Kidney glomerular epithelial cell (primary cell): ENCODE results near the gene COL4A3.
A peak's percentile ranks its signal among the peaks of the same experiment; 100 is the strongest.

Experiments used
- DNase-seq: peaks from one replicate; lab custom pipeline; 2025; lab: John Stamatoyannopoulos, UW

The COL4A3 gene

GRCh38 chr2:227292314-227292713 is 127.9 kb downstream of the COL4A3 start:
- no peak for DNase-seq

GRCh38 chr2:227293531-227293930 is 129.1 kb downstream of the COL4A3 start:
- DNase-seq = no peak

- DNase-seq = no peak
Observed at GRCh38 chr2:227295806-227296205, 131.4 kb downstream of the COL4A3 start.

GRCh38 chr2:227296671-227297405 is 132.4 kb downstream of the COL4A3 start:
- DNase-seq = peak; percentile 16

- no peak for DNase-seq
Observed at GRCh38 chr2:227301523-227301922, 137.1 kb downstream of the COL4A3 start.

DNA sequence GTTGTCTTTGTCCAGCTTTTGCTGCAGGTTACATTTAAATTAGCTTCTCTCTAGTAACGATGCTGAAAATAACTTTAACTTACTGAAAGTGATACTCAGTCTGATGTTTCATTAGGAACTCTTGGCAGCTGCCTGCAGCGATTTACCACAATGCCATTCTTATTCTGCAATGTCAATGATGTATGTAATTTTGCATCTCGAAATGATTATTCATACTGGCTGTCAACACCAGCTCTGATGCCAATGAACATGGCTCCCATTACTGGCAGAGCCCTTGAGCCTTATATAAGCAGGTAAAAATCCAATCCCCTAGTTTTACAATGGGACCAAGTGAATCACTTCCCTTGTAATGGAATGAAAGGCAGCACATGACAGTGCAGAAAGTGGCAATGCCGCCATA is 144.4 kb downstream of the COL4A3 start:
- no peak for DNase-seq

DNA sequence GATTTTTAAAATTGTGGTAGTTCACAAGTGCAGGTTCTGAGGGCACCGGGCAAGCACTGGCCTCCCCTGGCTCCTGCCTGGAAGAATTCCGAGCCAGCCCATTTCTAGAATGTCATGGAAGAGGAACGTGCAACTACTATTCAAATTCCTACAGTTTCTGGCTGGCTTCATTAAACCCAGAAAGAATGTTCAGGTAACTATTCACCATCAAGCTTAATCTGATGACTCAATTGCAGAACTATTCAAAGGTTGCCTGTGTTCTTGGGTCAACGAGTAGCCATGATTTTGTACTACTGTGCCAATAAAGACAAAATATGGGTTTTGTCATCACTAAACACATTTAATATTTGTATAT is 146.3 kb downstream of the COL4A3 start:
- DNase-seq = peak; percentile 94

- DNase-seq = no peak
Observed at GRCh38 chr2:227311861-227312506, 147.6 kb downstream of the COL4A3 start.

DNA sequence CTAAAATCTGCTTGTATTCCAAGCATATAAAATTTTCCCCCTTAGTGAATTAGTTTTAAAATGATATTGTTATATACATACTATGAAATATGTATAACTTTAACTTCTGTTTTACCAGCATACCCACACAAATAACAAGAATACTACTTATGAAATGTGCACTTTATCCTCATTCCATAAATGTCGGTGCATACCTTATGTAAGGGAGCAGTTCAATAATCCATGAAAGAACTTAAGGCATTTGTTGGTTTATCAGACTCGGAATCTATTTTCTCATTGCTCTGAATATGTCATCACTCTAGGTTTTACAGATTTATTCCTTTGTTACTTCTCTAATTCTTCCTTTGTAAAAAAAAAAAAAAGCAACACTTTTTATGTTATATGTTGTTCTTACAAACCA is 148.2 kb downstream of the COL4A3 start:
- DNase-seq = no peak

DNA sequence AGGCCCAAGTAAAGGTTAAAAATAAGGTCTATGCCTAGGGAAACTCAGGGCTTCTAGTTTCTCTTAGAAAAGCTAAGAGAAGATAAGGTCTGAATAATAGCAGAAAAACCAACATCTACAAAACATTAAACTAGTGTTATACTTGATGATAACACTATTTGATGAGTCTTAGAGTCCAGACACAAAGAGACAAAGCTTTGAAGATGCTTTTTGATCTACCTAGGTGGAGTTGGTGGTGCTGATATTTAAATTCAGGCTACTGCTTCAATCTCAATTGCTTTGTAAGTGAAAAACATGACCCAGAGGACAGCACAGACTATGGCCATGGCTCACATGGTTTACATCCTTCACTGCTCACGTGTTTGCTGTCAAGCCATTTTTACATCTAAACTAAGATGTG is 148.9 kb downstream of the COL4A3 start:
- DNase-seq = no peak

GRCh38 chr2:227317834-227318233 is 153.4 kb downstream of the COL4A3 start:
- no peak for DNase-seq

DNA sequence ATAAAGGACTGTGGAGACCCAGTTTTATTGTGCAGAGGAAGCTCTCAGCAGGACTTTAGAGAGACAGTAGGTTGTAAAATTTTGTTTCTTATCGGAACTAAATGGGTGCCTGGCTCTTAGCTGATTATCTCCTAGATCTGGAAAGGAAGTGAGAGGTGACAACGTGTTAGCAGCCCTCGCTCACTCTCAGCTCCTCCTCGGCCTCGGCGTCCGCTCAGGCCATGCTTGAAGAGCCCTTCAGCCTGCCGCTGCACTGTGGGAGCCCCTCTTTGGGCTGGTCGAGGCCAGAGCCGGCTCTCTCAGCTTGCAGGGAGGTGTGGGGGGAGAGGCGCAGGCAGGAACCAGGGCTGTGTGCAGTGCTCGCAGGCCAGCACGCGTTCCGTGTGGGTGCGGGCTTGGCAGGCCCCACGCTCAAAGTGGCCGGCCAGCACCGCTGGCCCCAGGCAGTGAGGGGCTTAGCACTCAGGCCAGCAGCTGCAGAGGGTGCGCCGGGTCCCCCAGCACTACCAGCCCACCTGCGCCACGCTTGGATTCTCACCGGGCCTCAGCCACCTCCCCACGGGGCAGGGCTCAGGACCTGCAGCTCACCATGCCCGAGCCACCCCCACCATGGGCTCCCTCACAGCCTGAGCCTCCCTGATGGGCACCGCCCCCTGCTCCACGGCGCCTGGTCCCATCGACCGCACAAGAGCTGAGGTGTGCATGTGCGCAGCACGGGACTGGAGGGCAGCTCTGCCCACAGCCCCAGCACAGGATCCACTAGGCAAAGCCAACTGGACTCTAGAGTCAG is 156.1 kb downstream of the COL4A3 start:
- DNase-seq = no peak

GRCh38 chr2:227322530-227323205 is 158.2 kb downstream of the COL4A3 start:
- no peak for DNase-seq

DNA sequence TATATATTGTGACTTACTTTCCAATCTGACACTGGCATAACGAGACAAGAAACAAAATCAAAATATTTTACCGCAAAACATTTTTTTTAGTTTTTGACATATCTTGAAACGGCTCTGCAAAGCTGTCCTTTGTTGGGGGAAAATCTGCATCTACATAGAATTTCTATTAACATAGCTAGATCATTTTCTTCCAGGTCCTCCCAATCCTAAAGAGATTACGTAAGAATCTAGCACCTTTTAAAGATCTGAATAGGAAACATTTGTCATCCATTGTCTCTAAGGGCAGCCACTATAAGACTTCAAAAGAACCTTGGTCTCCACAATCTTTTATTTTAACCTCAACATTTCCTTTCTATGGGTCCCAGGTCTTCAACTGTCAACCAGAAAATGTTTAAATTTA is 159.4 kb downstream of the COL4A3 start:
- DNase-seq = no peak

DNA sequence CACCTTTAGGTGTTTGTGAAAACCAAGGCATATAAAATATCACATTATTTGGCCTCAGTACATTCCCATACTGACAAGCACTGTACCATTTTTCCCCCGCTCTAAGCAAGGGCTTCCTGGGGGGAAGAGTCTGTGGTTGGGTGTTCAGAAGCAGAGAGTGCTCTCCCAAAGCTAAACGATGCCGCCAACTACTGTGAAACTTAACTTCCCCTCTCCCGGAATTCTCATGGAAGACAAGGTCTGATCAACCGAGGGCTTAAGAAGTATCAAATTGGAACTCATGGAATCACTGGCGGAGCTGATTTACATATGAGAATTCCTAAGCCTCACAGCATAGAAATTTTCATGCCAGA is 160.2 kb downstream of the COL4A3 start:
- DNase-seq = no peak

DNA sequence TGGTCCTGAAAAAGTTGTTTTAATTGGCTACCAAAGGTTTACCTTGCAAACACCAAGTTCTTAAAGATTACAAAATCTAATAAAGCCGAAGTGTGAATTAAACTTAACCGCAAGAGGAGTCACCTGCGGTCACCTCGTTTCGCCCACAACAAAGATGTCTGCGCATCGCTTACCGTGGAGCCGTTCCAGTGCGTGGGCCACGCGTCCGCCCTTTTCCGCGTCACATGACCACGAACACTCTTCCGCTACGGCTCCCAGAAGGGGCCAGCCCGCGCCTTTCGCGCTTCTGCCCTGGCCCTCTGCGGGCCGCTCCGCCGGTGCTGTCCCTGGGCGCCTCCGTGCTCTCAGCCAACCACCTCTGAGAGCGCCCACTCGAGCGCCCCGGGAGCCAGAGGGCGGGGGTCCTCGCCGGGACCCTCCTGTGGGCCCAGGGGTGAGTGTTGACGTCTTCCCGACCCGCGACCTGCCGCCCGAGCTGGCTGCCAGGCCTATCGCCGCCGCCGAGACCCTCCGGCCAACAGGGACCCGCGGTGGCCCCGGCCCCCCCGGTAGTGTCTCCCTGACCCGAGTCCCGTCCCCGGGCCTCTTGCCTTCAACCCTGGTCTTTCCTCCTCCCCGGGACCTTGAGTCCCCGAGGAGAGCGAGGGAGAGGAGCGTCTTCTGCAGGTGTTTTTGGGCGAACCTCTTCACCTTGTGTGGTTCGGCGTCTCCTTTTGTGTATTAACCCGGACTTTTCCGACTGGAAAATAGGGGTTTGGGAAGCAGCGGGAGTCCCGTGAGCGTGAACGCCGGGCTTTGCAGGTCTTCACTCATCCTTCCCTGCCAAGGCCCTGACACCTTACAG is 160.8 kb downstream of the COL4A3 start, which contains the start of gene MFF:
TSS of gene MFF (plus strand) at position 257 of the 844 bp plus-strand sequence. CDS start 5,415 bp downstream, outside the sequence.
- DNase-seq = peak; percentile 92

DNA sequence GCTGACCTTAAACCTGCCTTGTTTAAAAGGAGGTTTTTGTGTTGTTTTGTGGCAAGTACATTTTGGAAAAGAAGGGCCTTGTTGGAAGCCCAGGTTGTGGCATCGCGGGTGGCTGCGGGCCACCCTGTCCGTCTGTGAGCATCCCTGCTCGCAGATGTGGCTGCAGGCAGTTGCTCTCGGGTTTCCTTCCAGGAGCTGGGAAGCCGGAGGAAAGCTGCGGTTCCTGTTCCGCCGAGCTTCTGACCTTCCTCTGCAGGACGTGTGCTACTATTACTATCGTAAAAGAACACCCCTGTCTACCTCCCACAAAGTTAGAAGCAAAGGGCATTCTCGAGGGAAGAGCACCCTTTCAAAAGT is 161.4 kb downstream of the COL4A3 start:
- no peak for DNase-seq

- DNase-seq = no peak
Observed at GRCh38 chr2:227326783-227327182, 162.4 kb downstream of the COL4A3 start.

- no peak for DNase-seq
Observed at GRCh38 chr2:227335713-227336112, 171.3 kb downstream of the COL4A3 start.

- DNase-seq = no peak
Observed at GRCh38 chr2:227337442-227337841, 173.0 kb downstream of the COL4A3 start.

- DNase-seq = peak; percentile 56
Observed at GRCh38 chr2:227339098-227339599, 174.7 kb downstream of the COL4A3 start.
